Stimulated activated CD8-positive, alpha-beta memory T cell treated with anti-CD3 and anti-CD28 coated beads, Interleukin-12 subunit alpha, Interleukin-12 subunit beta, amount 100 ng/mL, for 24 hours (primary cell): Measurements from ENCODE around the gene GRID1.
"Not testable (repeated sequence)": the region's sequence is repeated elsewhere in the genome, so short reads cannot be mapped to it uniquely, and the experiment has no call there.

ENCODE experiments used
- DNase-seq: peaks from one replicate; pipeline ENCODE4 v3.0.0-alpha.2; 2020; ENCODE audit errors: extremely low read depth

GRID1 gene

GRCh38 chr10:86191686-86192085 lies 174.9 kb downstream of the GRID1 start:
- no peak for DNase-seq

- DNase-seq = no peak
Measured at GRCh38 chr10:86191166-86191565, 175.4 kb downstream of the GRID1 start.

- DNase-seq = no peak
Measured at GRCh38 chr10:86190291-86190690, 176.3 kb downstream of the GRID1 start.

GRCh38 chr10:86189891-86190290 lies 176.7 kb downstream of the GRID1 start:
- no peak for DNase-seq

- DNase-seq = no peak
Measured at GRCh38 chr10:86188796-86189558, 177.6 kb downstream of the GRID1 start.

GRCh38 chr10:86188326-86188725 lies 178.3 kb downstream of the GRID1 start:
- no peak for DNase-seq

GRCh38 chr10:86187499-86188239 lies 178.9 kb downstream of the GRID1 start:
- DNase-seq = no peak

- DNase-seq = no peak
Measured at GRCh38 chr10:86186633-86187032, 180.0 kb downstream of the GRID1 start.

- DNase-seq = no peak
Measured at GRCh38 chr10:86182595-86182994, 184.0 kb downstream of the GRID1 start.

- DNase-seq = no peak
Measured at GRCh38 chr10:86182150-86182549, 184.4 kb downstream of the GRID1 start.

- DNase-seq = no peak
Measured at GRCh38 chr10:86180861-86181260, 185.7 kb downstream of the GRID1 start.

- DNase-seq = no peak
Measured at GRCh38 chr10:86179961-86180360, 186.6 kb downstream of the GRID1 start.

- no peak for DNase-seq
Measured at GRCh38 chr10:86179153-86179524, 187.5 kb downstream of the GRID1 start.

GRCh38 chr10:86178401-86179152 lies 188.0 kb downstream of the GRID1 start:
- DNase-seq = no peak

- no peak for DNase-seq
Measured at GRCh38 chr10:86177537-86178155, 188.9 kb downstream of the GRID1 start.

GRCh38 chr10:86176850-86177536 lies 189.6 kb downstream of the GRID1 start:
- DNase-seq = no peak

- not testable (repeated sequence) for DNase-seq
Measured at GRCh38 chr10:86175476-86175875, 191.1 kb downstream of the GRID1 start.

- no peak for DNase-seq
Measured at GRCh38 chr10:86172301-86172700, 194.3 kb downstream of the GRID1 start.

- DNase-seq = no peak
Measured at GRCh38 chr10:86170255-86171108, 196.1 kb downstream of the GRID1 start.

GRCh38 chr10:86169506-86170254 lies 196.9 kb downstream of the GRID1 start:
- DNase-seq = no peak
